ENCODE results near the gene SYT1.
"Not testable (repeated sequence)": the region's sequence is repeated elsewhere in the genome, so short reads cannot be mapped to it uniquely, and the experiment has no call there.

Gene SYT1

GRCh38 chr12:79140711-79141110 lies 276.1 kb downstream of the SYT1 start:
- DNase-seq (ENCODE audit: low read depth in 3 of 3) = no peak

GRCh38 chr12:79141776-79142175 lies 277.2 kb downstream of the SYT1 start:
- no peak for DNase-seq (ENCODE audit: low read depth in 3 of 3)

- no peak for DNase-seq (ENCODE audit: low read depth in 3 of 3)
Measured at GRCh38 chr12:79143803-79144202, 279.2 kb downstream of the SYT1 start.

- DNase-seq (ENCODE audit: low read depth in 3 of 3) = no peak
Measured at GRCh38 chr12:79151956-79152355, 287.4 kb downstream of the SYT1 start.

DNA sequence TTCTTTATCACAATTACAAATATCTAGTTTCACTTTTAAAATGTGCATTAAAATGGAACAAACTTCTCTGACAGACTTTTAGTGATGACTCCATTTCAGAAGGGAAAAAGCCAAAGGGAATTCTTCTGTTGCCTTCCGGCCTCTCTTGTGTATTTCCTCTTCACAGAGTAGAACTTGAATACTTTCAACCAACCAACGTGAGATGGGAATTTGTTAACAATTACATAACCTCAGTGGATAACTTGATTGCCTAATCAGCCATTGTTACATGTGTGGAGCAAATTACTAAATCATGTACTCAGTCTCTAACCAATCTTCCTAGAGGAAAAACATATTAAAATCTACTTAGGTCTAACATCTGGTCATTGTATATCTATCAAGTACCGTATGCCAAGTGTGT lies 291.1 kb downstream of the SYT1 start:
- no peak for DNase-seq (ENCODE audit: low read depth in 3 of 3)

DNA sequence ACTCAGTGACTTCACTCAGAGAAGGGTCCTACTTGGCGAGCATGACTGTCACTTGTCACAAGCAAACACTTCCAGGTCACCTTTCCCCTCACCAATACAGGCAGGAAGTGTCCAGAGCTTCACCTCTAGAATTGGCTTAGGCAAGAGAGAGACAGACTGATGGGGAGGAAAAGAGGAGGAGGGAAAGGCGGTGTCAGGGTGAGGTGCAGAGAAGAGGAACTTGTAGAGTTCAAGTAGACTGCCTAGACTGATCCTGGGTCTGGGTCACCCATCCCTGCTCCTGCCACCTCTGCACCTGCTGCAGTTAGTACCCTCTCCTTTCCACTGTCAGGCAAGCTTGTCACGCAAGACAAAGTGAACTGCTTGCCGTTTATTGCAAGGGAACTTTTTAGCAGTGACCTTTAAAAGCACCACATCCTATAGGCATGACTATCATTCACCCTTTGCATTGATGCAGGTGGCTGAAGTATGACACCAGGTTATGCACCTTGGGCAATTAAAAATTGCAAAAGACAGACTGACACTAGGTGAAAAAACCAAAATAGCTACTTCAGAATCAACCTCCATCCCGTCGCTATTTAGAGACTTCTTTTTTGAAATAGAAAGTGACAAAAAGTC lies 292.4 kb downstream of the SYT1 start:
- DNase-seq (ENCODE audit: low read depth in 3 of 3) = no peak

- no peak for DNase-seq (ENCODE audit: low read depth in 3 of 3)
Measured at GRCh38 chr12:79161249-79161934, 296.8 kb downstream of the SYT1 start.

DNA sequence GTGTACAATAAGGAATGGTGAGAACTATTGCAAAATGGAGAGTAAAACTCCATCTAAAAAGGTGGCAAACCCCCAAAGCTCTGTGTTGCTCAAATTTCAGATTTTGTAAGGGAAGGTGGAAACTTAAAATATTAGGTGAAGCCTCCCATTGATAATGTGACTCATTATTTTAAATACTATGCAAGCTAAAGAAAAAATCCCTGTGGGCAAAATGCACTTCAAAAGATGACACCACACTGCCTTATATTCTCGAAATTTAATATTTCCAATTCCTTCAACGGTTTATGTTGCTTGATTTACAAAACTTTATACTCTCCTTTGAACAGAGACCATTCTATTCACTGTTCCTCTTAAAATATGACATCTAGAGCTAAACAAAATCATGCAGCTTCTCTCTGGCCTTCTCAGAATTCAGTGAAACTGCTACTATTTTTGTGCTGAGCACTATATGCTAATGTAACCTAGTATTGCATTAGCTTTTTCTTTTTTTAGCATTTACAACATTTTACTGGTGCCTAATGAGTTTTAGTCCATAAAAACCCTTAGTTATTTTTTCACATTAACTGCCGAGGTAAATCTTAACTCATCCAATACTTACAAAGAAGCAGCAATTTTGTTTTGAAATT lies 297.7 kb downstream of the SYT1 start:
- DNase-seq (ENCODE audit: low read depth in 3 of 3) = no peak

- DNase-seq (ENCODE audit: low read depth in 3 of 3) = no peak
Measured at GRCh38 chr12:79162948-79163347, 298.4 kb downstream of the SYT1 start.

DNA sequence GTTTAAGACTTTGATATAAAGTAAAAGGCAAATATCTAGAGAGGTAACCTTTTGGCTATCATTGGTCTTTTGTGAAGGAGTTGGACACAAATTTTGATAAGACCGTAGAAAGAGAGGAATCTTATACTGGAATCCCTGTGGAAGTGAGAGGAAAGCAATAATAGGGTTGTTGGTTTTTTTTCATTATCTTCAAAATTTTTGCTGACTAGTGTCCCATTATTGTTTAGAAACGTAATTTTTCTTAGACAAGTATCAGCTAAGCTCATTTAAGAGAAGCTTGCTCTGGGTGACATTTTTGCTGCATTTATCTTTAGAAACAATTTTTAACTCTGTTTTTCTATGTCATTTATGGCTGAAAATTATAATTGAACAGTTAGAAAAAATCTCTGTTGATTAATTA lies 300.3 kb downstream of the SYT1 start:
- no peak for DNase-seq (ENCODE audit: low read depth in 3 of 3)

DNA sequence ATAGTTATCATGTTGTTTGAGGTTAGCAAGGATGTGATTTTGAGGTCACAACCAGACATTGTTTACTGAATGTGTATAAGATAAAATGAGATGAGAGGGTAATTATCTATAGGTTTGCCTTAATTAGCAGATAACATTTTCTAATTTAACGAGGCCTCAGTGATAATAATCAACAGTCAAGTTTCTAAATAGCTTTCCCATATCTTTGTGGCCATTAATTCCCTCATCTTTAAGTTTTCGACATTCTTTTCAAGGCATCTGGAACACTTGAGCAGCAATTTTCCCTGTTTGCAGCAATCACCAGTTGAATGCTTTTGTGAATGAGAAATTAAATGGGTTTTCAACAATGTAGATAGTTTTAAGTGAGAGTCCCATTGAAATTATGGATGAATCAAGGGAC lies 304.1 kb downstream of the SYT1 start:
- no peak for DNase-seq (ENCODE audit: low read depth in 3 of 3)

DNA sequence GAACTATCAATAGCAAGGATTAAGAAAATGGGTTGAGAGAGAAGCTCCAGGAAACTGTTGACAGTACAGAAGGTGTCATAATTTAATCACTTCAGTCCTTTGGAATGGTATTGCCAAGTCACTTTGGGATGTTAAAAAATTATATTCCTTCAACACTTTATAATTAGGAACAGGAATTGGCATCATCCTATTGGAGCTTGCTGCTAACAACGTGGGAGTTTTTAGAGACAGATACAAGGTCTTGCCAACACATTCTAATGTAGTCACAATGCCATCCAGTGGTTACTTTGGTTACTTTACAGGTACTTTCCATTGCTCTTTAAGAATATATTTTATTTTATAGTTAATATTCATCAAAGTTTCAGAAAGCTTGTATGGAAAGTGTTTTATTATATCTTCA lies 310.1 kb downstream of the SYT1 start:
- no peak for DNase-seq (ENCODE audit: low read depth in 3 of 3)

DNA sequence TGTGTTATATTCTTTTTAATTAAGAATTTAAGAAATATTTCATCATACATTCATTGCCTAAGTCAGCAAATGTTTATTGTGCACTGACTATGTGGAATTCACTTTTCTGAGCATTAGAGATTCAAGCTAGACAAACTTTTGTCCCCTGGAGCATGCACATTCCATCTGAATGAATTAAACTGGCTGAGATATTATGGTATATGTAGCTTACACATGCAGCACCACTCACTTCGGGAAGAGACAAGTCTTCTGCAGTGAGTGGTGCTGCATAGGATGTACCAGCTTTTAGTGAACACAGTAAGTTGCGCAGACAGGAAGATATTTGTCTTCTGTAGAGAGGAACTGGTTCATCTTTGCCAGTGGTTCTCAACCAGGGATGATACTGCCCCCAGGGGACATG lies 318.4 kb downstream of the SYT1 start:
- DNase-seq (ENCODE audit: low read depth in 3 of 3) = no peak

DNA sequence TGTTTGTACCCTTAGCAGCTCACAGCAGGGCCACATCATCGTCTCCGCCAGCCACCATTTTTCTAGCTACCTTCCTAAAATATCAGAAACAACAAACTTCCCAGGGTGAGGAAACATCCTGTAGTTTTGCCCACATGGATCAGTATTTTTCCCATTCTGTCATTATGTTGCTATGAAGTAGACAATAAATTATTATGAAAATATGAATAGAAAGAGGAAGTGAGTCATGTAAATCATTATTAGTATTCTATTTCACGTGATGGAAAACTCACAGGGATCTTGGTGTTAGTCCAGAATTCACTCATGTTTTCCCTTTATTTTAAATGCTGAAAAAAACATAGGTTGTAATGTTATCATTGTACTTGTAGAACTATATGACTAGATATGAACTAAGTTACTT lies 319.4 kb downstream of the SYT1 start:
- DNase-seq (ENCODE audit: low read depth in 3 of 3) = no peak

- no peak for DNase-seq (ENCODE audit: low read depth in 3 of 3)
Measured at GRCh38 chr12:79186506-79186905, 321.9 kb downstream of the SYT1 start.

DNA sequence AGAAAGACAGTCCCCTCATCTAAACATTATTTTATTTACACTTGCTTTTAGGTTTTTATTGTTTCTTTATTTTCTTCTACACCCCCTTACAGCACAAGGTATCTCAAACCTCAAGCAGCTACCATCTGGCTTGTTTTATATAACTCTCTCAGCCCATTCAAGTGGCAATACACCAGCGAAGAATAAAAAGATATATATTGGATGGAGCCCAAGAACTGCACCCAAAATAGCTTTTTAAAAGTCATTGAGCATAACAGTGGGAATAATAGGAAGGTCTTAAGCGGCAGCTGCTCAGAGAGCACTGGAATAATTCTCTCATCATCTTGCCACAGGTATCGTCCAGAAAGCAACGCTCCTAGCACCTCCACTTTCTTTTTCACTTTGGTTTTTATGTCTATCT lies 322.5 kb downstream of the SYT1 start:
- DNase-seq (ENCODE audit: low read depth in 3 of 3) = no peak

DNA sequence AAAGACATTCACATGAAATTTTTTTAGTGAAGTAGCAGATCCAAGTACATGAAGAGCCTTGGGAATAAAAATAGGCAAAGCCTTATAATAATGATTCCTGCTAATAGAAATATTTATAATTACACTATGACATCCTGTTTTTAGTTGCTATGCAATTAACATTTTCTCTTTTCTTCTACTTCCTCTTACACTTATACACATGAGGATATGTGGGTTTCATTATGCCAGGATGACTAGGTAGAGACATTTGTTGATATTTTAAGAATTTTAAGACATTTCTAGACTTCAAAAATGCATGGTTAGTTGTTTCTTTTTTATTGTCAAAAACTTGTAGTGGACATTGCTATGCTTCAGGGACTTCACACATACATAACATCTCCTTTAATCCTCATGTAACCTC lies 326.8 kb downstream of the SYT1 start:
- DNase-seq (ENCODE audit: low read depth in 3 of 3) = no peak

DNA sequence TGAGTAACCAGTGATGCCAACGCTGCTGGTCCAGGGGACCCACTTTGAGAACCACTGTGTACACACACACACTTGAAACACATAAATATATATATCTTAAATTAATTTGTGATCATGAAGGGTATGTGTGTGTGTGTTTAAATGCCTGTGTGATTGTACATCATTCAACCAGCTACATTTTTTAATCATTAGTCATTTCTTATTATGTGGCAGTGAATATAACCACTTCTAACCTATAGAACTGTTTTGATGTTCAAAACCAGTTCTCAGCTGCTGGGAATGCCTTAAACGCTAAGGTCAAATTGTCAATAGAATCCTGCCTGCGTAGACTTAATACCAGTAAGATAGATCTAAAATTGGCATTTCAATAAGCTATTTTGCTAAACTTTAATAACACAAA lies 330.0 kb downstream of the SYT1 start:
- DNase-seq (ENCODE audit: low read depth in 3 of 3) = no peak

- DNase-seq (ENCODE audit: low read depth in 3 of 3) = no peak
Measured at GRCh38 chr12:79199166-79199565, 334.6 kb downstream of the SYT1 start.

GRCh38 chr12:79200176-79200575 lies 335.6 kb downstream of the SYT1 start:
- DNase-seq (ENCODE audit: low read depth in 3 of 3) = no peak

DNA sequence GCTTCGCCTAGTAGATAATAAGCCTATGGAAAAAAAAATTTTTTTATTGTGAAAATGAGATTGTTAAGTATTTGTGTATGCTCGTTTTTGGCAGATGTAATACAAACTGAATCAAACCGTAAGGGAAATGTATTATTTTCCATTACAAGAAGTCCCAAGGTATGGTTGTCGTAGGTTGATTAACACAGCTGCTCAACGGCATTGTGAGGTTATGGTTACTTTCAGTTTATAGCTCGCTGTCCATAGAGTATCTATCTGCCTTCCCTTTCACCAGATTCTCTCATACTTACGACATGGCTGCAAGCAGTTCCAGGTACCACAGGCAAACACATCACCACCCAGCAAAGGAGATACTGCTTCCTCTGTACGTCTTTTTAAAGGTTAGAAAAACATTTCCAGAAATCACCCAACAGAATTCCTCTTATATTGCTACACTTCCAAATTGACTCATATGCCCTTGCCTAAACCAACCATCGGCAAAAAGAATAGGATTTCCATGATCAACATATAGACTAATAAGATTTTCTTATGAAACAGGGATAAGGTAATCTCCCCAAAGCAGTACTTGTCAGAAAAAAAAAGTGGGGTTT lies 338.6 kb downstream of the SYT1 start:
- DNase-seq (ENCODE audit: low read depth in 3 of 3) = no peak

GRCh38 chr12:79206871-79207270 lies 342.3 kb downstream of the SYT1 start:
- no peak for DNase-seq (ENCODE audit: low read depth in 3 of 3)

DNA sequence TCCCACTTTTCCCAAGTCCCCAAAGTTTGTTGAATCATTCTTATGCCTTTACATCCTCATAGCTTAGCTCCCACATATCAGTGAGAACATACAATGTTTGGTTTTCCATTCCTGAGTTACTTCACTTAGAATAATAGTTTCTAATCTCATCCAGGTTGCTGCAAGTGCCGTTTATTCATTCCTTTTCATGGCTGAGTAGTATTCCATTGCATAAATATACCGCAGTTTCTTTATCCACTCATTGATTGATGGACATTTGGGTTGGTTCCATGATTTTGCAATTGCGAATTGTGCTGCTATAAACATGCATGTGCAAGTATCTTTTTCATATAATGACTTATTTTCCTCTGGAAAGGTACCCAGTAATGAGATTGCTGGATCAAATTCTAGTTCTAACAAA lies 345.8 kb downstream of the SYT1 start:
- not testable (repeated sequence) for DNase-seq (ENCODE audit: low read depth in 3 of 3)

All from stimulated activated CD4-positive, alpha-beta T cell treated with anti-CD3 and anti-CD28 coated beads, TNF-alpha, amount 100 ng/mL, for 48 hours (primary cell).